CD14-positive monocyte (primary cell): ENCODE results near the gene KDM7A. TPM values are rescaled to one million over a fixed set of nuclear protein-coding genes. Genes with fewer than 3 reads are reported as not detected.

Experiments
- DNase-seq, 3 donors: peaks; one replicate each; pipeline ENCODE4 v3.0.0-alpha.2; 2011 to 2022
- H2AFZ ChIP-seq: 2 replicates; pipeline ENCODE4 v1.6.0; 2012; ENCODE audit warnings: mild to moderate bottlenecking, low read depth, low read length, inconsistent platforms; ENCODE audit not compliant: insufficient read depth, poor library complexity, severe bottlenecking
- H3K27ac ChIP-seq, 2 donors: 1 replicate in 1 of 2; 2 replicates in 1 of 2; pipeline ENCODE4 v1.5.1; 2012 to 2013; ENCODE audit warnings: low read length in 2 of 2, control low read depth in 1 of 2, inconsistent platforms in 1 of 2, low read depth in 1 of 2, mild to moderate bottlenecking in 1 of 2
- H3K27me3 ChIP-seq, 2 donors: one replicate each; pipeline versions ENCODE4 v1.6.0 to v1.6.1; 2011 to 2013; ENCODE audit warnings: low read length in 2 of 2; ENCODE audit not compliant: control insufficient read depth in 2 of 2, insufficient read depth in 2 of 2
- H3K36me3 ChIP-seq, 2 donors: replicated peaks in 1 of 2; 1 replicate in 1 of 2; 2 replicates in 1 of 2; pipeline versions ENCODE4 v1.5.1 to v1.6.1; 2012 to 2013; ENCODE audit warnings: low read length in 2 of 2, control low read depth in 1 of 2, inconsistent platforms in 1 of 2, mild to moderate bottlenecking in 1 of 2; ENCODE audit not compliant: insufficient read depth in 2 of 2, control insufficient read depth in 1 of 2
- H3K4me1 ChIP-seq, 2 donors: 1 replicate in 1 of 2; 2 replicates in 1 of 2; pipeline versions ENCODE4 v1.5.1 to v1.6.1; 2012 to 2013; ENCODE audit warnings: low read length in 2 of 2, control low read depth in 1 of 2, inconsistent platforms in 1 of 2, mild to moderate bottlenecking in 1 of 2, moderate library complexity in 1 of 2; ENCODE audit not compliant: insufficient read depth in 2 of 2, control insufficient read depth in 1 of 2
- H3K4me2 ChIP-seq: replicated peaks from 2 replicates; pipeline ENCODE3; 2012; ENCODE audit warnings: low read length, moderate library complexity, mild to moderate bottlenecking; ENCODE audit not compliant: poor library complexity, severe bottlenecking; ENCODE audit errors: extremely low read depth
- H3K4me3 ChIP-seq, 3 experiments: fragments of 200-600 bp in 1 of 3; sonication (generic) in 1 of 3; replicated peaks in 1 of 3; 1 replicate in 2 of 3; 2 replicates in 1 of 3; pipeline ENCODE4 v1.5.1; 2011 to 2013; ENCODE audit warnings: low read length in 3 of 3, mild to moderate bottlenecking in 3 of 3, control low read depth in 2 of 3, low read depth in 2 of 3, inconsistent platforms in 1 of 3, moderate library complexity in 1 of 3
- H3K79me2 ChIP-seq: 2 replicates; pipeline ENCODE4 v1.6.0; 2012; ENCODE audit warnings: mild to moderate bottlenecking, control low read depth, inconsistent platforms, low read length, moderate library complexity; ENCODE audit not compliant: insufficient read depth
- H3K9ac ChIP-seq: 2 replicates; pipeline ENCODE4 v1.6.0; 2017; ENCODE audit warnings: low read length, mild to moderate bottlenecking; ENCODE audit not compliant: insufficient read depth, poor library complexity, severe bottlenecking
- H3K9me3 ChIP-seq, 2 donors: replicated peaks in 1 of 2; 1 replicate in 1 of 2; 2 replicates in 1 of 2; pipeline versions ENCODE4 v1.5.1 to v1.6.1; 2012 to 2013; ENCODE audit warnings: low read length in 2 of 2, control low read depth in 1 of 2; ENCODE audit not compliant: control insufficient read depth in 1 of 2, insufficient read depth in 1 of 2
- H4K20me1 ChIP-seq: 2 replicates; pipeline ENCODE4 v1.6.0; 2012; ENCODE audit warnings: mild to moderate bottlenecking, low read length, control low read depth, moderate library complexity; ENCODE audit not compliant: insufficient read depth
- H3K27ac Mint-ChIP-seq, 7 donors: one replicate each; pipeline ENCODE4 v1.8.0; 2020; ENCODE audit warnings: mild to moderate bottlenecking in 7 of 7, mixed read lengths in 7 of 7, moderate library complexity in 6 of 7, inconsistent platforms in 2 of 7
- H3K27me3 Mint-ChIP-seq, 3 donors: one replicate each; pipeline ENCODE4 v1.8.0; 2021 to 2022; ENCODE audit warnings: low read depth in 3 of 3, mild to moderate bottlenecking in 3 of 3, mixed read lengths in 3 of 3, moderate library complexity in 3 of 3, inconsistent platforms in 1 of 3
- H3K36me3 Mint-ChIP-seq, 2 donors: one replicate each; pipeline ENCODE4 v1.8.0; 2020; ENCODE audit warnings: mixed read lengths in 2 of 2, inconsistent platforms in 1 of 2, mild to moderate bottlenecking in 1 of 2
- H3K4me1 Mint-ChIP-seq: one replicate; pipeline ENCODE4 v1.8.0; 2020; ENCODE audit warnings: mild to moderate bottlenecking, mixed read lengths
- H3K4me3 Mint-ChIP-seq, 2 donors: one replicate each; pipeline ENCODE4 v1.8.0; 2020; ENCODE audit warnings: mild to moderate bottlenecking in 2 of 2, mixed read lengths in 2 of 2, moderate library complexity in 1 of 2
- H3K9me3 Mint-ChIP-seq, 7 donors: one replicate each; pipeline ENCODE4 v1.8.0; 2020 to 2022; ENCODE audit warnings: mixed read lengths in 7 of 7, mild to moderate bottlenecking in 6 of 7, moderate library complexity in 6 of 7, inconsistent platforms in 2 of 7
- WGBS: methylation state at CpG from one replicate; pipeline ENCODE4 v1.1.5; 2013; ENCODE audit warnings: missing lambda C conversion rate; ENCODE audit not compliant: insufficient coverage; 5-methylcytosine and 5-hydroxymethylcytosine counted together
- intact Hi-C, 2 donors: fragments of 100-400 bp; cut with micrococcal nuclease; formaldehyde crosslinking; loops; one replicate each; pipeline versions ENCODE4 v1.15.0 to v1.15.1; 2023
- polyA minus RNA-seq: library from RNA; depleted of rRNA, polyadenylated mRNA; stranded (reverse); fragments of >200 nt; gene quantifications from 2 replicates; pipeline ENCODE4 v1.2.3, GENCODE V29; 2012
- polyA plus RNA-seq, 3 donors: library from polyadenylated mRNA; depleted of rRNA in 1 of 3; unstranded in 2 of 3; stranded (reverse) in 1 of 3; fragments of 300-500 nt in 2 of 3; fragments of >200 nt in 1 of 3; fragmentation: Illumina TruSeq in 2 of 3; gene quantifications; 1 replicate in 2 of 3; 2 replicates in 1 of 3; pipeline ENCODE4 v1.2.3, GENCODE V29; 2012 to 2021
- total RNA-seq, 12 experiments: library from RNA in 1 of 12; stranded (reverse) in 1 of 12; fragments of 120-200 nt in 1 of 12; gene quantifications; one replicate each; pipeline ENCODE4 v1.2.4 and lab custom pipeline; 2013 to 2026; ENCODE audit warnings: mixed read lengths in 6 of 12, inconsistent platforms in 1 of 12
- TF ChIP-seq, protein P1 (sequence below): fragments of 200-600 bp; IDR thresholded peaks from one replicate; pipeline ENCODE4 v1.8.0; 2022; ENCODE audit warnings: antibody characterized with exemption, mild to moderate bottlenecking

The KDM7A gene, protein sequence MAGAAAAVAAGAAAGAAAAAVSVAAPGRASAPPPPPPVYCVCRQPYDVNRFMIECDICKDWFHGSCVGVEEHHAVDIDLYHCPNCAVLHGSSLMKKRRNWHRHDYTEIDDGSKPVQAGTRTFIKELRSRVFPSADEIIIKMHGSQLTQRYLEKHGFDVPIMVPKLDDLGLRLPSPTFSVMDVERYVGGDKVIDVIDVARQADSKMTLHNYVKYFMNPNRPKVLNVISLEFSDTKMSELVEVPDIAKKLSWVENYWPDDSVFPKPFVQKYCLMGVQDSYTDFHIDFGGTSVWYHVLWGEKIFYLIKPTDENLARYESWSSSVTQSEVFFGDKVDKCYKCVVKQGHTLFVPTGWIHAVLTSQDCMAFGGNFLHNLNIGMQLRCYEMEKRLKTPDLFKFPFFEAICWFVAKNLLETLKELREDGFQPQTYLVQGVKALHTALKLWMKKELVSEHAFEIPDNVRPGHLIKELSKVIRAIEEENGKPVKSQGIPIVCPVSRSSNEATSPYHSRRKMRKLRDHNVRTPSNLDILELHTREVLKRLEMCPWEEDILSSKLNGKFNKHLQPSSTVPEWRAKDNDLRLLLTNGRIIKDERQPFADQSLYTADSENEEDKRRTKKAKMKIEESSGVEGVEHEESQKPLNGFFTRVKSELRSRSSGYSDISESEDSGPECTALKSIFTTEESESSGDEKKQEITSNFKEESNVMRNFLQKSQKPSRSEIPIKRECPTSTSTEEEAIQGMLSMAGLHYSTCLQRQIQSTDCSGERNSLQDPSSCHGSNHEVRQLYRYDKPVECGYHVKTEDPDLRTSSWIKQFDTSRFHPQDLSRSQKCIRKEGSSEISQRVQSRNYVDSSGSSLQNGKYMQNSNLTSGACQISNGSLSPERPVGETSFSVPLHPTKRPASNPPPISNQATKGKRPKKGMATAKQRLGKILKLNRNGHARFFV
- total RNA-seq (2013): 27.8 TPM
- polyA plus RNA-seq (10 to 100 TPM in 1 of 3 donors, 1 to 10 TPM in 2; 4.9 to 37.9 (median 7.9) TPM), polyA minus RNA-seq (27.0 and 33.3 TPM in 2 replicates), total RNA-seq (lab: John Stamatoyannopoulos, UW) (199 to 287 (median 237) reads per million in 11 experiments)

DNA sequence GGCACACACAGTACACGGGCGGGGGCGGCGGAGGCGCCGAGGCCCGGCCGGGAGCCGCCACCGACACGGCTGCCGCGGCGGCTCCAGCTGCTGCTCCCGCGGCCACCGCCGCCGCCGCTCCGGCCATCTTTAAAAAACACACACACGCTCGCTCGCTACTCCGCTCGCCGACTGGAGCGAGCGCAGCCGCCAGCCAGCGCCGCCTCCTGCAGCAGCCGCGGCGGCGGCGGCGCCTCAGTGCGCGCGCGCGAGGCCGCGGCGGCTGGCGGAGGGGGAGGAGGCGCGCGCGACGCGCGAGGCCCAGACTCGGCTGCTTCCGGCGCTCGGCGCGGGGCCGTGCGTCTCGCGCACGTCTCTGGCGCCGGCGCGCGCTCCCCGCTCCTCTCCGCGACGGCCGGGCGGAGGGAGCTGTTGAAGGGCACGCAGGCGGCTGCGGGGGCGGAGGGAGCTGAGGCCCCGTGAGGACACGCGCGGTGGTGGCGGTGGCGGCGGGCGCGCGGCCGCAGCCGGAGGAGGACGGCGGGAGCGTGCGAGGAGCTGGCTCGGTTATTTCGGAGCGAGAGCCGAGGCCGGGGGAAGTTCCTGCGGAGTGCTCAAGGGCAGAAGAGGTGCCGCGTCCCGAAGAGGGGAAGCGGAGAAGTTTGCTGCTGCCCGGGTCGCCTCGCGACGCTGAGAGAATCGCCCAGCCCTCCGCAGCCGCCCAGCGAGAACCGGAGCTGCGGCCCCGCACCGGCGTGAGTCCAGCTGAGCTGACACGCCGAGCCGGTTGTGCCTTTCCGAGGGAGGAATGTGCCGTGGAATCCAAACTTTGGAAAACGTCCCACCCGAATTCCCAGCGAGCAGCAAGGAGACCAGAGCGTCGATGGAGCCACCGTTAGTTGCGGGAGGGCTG is at the start of gene KDM7A:
KDM7A (minus strand) TSS at position 173 of the 892 bp plus-strand sequence; CDS start at position 127, 46 bp downstream.
- Mint-ChIP-seq H3K27ac (peak within 1 kb of the TSS; percentile 96 to 100 (median 97)), H3K4me3 (peak within 1 kb of the TSS; percentile 96 to 97), H3K36me3 (peaks cover 3 to 12% of the 10 kb centered on the region in 2 donors), H3K9me3 (peaks cover 7 to 17% (median 13%) of the 10 kb centered on the region in 7 donors), H3K4me1 (peaks cover 40% of the 10 kb centered on the region), H3K27me3 (peaks cover 13 to 28% (median 19%) of the 10 kb centered on the region in 3 donors)
- TF ChIP-seq, protein P1, sequence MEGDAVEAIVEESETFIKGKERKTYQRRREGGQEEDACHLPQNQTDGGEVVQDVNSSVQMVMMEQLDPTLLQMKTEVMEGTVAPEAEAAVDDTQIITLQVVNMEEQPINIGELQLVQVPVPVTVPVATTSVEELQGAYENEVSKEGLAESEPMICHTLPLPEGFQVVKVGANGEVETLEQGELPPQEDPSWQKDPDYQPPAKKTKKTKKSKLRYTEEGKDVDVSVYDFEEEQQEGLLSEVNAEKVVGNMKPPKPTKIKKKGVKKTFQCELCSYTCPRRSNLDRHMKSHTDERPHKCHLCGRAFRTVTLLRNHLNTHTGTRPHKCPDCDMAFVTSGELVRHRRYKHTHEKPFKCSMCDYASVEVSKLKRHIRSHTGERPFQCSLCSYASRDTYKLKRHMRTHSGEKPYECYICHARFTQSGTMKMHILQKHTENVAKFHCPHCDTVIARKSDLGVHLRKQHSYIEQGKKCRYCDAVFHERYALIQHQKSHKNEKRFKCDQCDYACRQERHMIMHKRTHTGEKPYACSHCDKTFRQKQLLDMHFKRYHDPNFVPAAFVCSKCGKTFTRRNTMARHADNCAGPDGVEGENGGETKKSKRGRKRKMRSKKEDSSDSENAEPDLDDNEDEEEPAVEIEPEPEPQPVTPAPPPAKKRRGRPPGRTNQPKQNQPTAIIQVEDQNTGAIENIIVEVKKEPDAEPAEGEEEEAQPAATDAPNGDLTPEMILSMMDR: no peak
- H3K4me2 ChIP-seq: peak within 1 kb of the TSS; percentile 77
- peak within 1 kb of the TSS; percentile 81 for H2AFZ ChIP-seq
- H4K20me1 ChIP-seq: peaks cover 30% of the 10 kb centered on the region
- peaks cover 29 to 40% of the 10 kb centered on the region in 2 donors for H3K4me1 ChIP-seq
- peaks cover 0 to 10% of the 10 kb centered on the region in 2 donors for H3K36me3 ChIP-seq
- H3K27ac ChIP-seq: peak within 1 kb of the TSS; percentile 87 to 95
- peak within 1 kb of the TSS; percentile 63 to 93 (median 90) for H3K4me3 ChIP-seq
- under 1% methylated on average over 132 of the region's 132 CpGs for WGBS
- peak within 1 kb of the TSS; percentile 99 for H3K9ac ChIP-seq
- intact Hi-C loops: loop anchor here (2.0 to 5.0 kb wide), 3 partner anchors 55 to 150 kb away; no protein-coding TSS in a partner anchor
- peak; percentile 91 to 96 (median 92) for DNase-seq
- H3K79me2 ChIP-seq: peaks cover 40% of the 10 kb centered on the region
- peaks cover 10 to 20% of the 10 kb centered on the region in 2 donors for H3K27me3 ChIP-seq
- peaks cover 0 to 5% of the 10 kb centered on the region in 2 donors for H3K9me3 ChIP-seq
